Measurements from ENCODE around the gene TRIM31. TPM values are rescaled to one million over a fixed set of nuclear protein-coding genes. Genes with fewer than 3 reads are reported as not detected.
"Not testable (repeated sequence)": the region's sequence is repeated elsewhere in the genome, so short reads cannot be mapped to it uniquely, and the experiment has no call there.

Gene TRIM31
- total RNA-seq, 2 experiments from 2014 or later = not detected

- ChIA-PET CTCF (interaction anchor here (3.0 kb wide), 1 partner anchor 13 kb away, joined by 15 read pairs; no protein-coding TSS in a partner anchor), POLR2A (no interaction called here)
- H3K9me3 Mint-ChIP-seq (ENCODE audit: low read depth) = no peaks in the 10 kb centered on the region
- DNase-seq = no peak
- no peak overlapping the region for H3K4me3 Mint-ChIP-seq
- no peaks in the 10 kb centered on the region for H3K4me1 Mint-ChIP-seq
- intact Hi-C loops (cut with DNase I, micrococcal nuclease) = no loop called here
- no peaks in the 10 kb centered on the region for H3K36me3 Mint-ChIP-seq (ENCODE audit: low read depth)
- no peak overlapping the region for H3K27ac Mint-ChIP-seq
- H3K27me3 Mint-ChIP-seq = peaks cover 32% of the 10 kb centered on the region
- ATAC-seq = no peak
Measured at GRCh38 chr6:30144811-30145210, 31.9 kb upstream of the TRIM31 start.

GRCh38 chr6:30143780-30144179 is 30.9 kb upstream of the TRIM31 start:
- ATAC-seq (no peak), DNase-seq (no peak)
- Mint-ChIP-seq H3K27ac (no peak overlapping the region), H3K27me3 (peaks cover 37% of the 10 kb centered on the region), H3K4me1 (no peaks in the 10 kb centered on the region), H3K9me3 (ENCODE audit: low read depth) (no peaks in the 10 kb centered on the region), H3K36me3 (ENCODE audit: low read depth) (no peaks in the 10 kb centered on the region), H3K4me3 (no peak overlapping the region)
- POLR2A ChIA-PET = no interaction called here
- intact Hi-C loops (cut with DNase I, micrococcal nuclease) = no loop called here
- CTCF ChIA-PET = interaction anchor here (0.6 to 3.0 kb wide), 4 partner anchors 12 to 52 kb away, joined by 4 to 15 read pairs (median 6); no protein-coding TSS in a partner anchor

GRCh38 chr6:30142665-30143064 is 29.8 kb upstream of the TRIM31 start:
- intact Hi-C loops (cut with DNase I, micrococcal nuclease) = no loop called here
- ChIA-PET CTCF (interaction anchor here (1.1 to 1.8 kb wide), 4 partner anchors 9 to 39 kb away, joined by 4 to 6 read pairs (median 6); no protein-coding TSS in a partner anchor), POLR2A (no interaction called here)
- H3K27ac Mint-ChIP-seq = no peak overlapping the region
- ATAC-seq (no peak), DNase-seq (no peak)
- H3K4me3 Mint-ChIP-seq = no peak overlapping the region
- no peaks in the 10 kb centered on the region for H3K4me1 Mint-ChIP-seq
- no peaks in the 10 kb centered on the region for H3K36me3 Mint-ChIP-seq (ENCODE audit: low read depth)
- H3K9me3 Mint-ChIP-seq (ENCODE audit: low read depth) = no peaks in the 10 kb centered on the region
- H3K27me3 Mint-ChIP-seq = peaks cover 37% of the 10 kb centered on the region

GRCh38 chr6:30140240-30140639 is 27.4 kb upstream of the TRIM31 start:
- POLR2A ChIA-PET; DNase-seq; H3K27ac Mint-ChIP-seq; CTCF ChIA-PET; H3K4me1 Mint-ChIP-seq; H3K9me3 Mint-ChIP-seq (ENCODE audit: low read depth); H3K4me3 Mint-ChIP-seq; ATAC-seq; intact Hi-C loops (cut with DNase I, micrococcal nuclease); H3K36me3 Mint-ChIP-seq (ENCODE audit: low read depth): not testable (repeated sequence)
- peaks cover 42% of the 10 kb centered on the region for H3K27me3 Mint-ChIP-seq

DNA sequence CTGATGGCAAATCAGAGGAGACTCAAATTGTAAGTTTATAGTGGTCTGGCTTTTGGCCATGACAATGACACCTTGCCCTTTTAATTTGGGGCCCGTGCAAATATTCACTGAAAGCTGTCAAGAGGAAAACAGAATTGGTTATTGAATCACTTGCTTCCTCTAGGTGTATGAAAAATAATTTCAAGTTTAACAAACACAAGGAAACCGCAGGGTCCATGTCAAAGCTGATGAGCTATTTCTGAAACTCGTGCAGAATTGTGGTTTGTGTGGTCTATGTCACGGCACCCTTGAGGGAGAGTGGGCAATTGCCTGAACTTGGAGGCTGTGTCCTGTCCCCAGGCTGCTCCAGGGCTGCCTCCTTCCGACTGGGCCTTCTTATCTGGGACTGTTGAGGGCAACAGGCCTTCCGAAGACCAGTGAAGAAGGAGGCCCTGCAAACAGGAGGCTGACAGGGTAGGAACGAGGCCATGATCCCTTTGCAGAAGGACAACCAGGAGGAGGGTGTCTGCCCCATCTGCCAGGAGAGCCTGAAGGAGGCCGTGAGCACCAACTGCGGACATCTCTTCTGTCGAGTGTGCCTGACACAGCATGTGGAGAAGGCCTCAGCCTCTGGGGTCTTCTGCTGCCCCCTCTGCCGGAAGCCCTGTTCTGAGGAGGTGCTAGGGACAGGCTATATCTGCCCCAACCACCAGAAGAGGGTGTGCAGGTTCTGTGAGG is 23.8 kb upstream of the TRIM31 start:
- ChIA-PET POLR2A (no interaction called here), CTCF (interaction anchor here (2.2 kb wide), 1 partner anchor 32 kb away, joined by 10 read pairs; no protein-coding TSS in a partner anchor)
- Mint-ChIP-seq H3K27me3 (peaks cover 40% of the 10 kb centered on the region), H3K36me3 (ENCODE audit: low read depth) (no peaks in the 10 kb centered on the region), H3K9me3 (ENCODE audit: low read depth) (no peaks in the 10 kb centered on the region), H3K27ac (no peak overlapping the region), H3K4me3 (no peak overlapping the region), H3K4me1 (peaks cover 6% of the 10 kb centered on the region)
- peak; percentile 47 for ATAC-seq
- peak; percentile 18 for DNase-seq
- intact Hi-C loops (cut with DNase I, micrococcal nuclease) = no loop called here

DNA sequence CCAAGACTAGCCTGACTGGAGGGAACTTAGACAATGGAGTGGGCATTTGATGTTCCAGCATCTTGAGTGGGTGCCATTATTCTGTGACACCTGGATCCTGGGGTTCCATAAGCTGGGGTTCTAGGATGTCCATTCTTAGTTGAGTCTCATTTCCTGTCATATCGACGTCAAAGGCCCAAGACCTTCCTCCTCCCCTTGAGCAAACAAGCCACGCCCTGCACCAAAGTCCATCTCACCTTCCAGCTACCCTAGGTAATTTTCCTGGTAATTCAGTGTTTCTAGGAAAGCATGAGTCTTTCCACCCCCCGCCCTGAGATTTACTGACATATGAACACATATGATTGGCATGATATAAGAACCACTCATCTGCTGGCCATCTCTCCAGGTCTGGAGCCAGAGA is 22.9 kb upstream of the TRIM31 start, which contains the start of gene TRIM40:
TSS of gene TRIM40 (plus strand) at position 384 of the 400 bp plus-strand sequence. CDS start 897 bp downstream, outside the sequence.
- Mint-ChIP-seq H3K27me3 (peaks cover 43% of the 10 kb centered on the region), H3K4me1 (peaks cover 10% of the 10 kb centered on the region), H3K9me3 (ENCODE audit: low read depth) (no peaks in the 10 kb centered on the region), H3K4me3 (no peak within 1 kb of the TSS), H3K36me3 (ENCODE audit: low read depth) (no peaks in the 10 kb centered on the region), H3K27ac (no peak within 1 kb of the TSS)
- ATAC-seq (no peak), DNase-seq (no peak)
- CTCF ChIA-PET = interaction anchor here (0.7 to 2.2 kb wide), 2 partner anchors 27 to 31 kb away, joined by 3 to 10 read pairs; no protein-coding TSS in a partner anchor
- intact Hi-C loops (cut with DNase I, micrococcal nuclease) = no loop called here
- POLR2A ChIA-PET = no interaction called here

GRCh38 chr6:30135147-30135546 is 22.3 kb upstream of the TRIM31 start:
- CTCF ChIA-PET = interaction anchor here (1.0 to 2.2 kb wide), 2 partner anchors 9 to 31 kb away, joined by 3 to 10 read pairs; no protein-coding TSS in a partner anchor
- Mint-ChIP-seq H3K4me3 (no peak overlapping the region), H3K9me3 (ENCODE audit: low read depth) (no peaks in the 10 kb centered on the region), H3K36me3 (ENCODE audit: low read depth) (no peaks in the 10 kb centered on the region), H3K4me1 (peaks cover 16% of the 10 kb centered on the region), H3K27ac (no peak overlapping the region), H3K27me3 (peaks cover 47% of the 10 kb centered on the region)
- no peak for DNase-seq
- POLR2A ChIA-PET = no interaction called here
- intact Hi-C loops (cut with DNase I, micrococcal nuclease) = no loop called here
- ATAC-seq = no peak

DNA sequence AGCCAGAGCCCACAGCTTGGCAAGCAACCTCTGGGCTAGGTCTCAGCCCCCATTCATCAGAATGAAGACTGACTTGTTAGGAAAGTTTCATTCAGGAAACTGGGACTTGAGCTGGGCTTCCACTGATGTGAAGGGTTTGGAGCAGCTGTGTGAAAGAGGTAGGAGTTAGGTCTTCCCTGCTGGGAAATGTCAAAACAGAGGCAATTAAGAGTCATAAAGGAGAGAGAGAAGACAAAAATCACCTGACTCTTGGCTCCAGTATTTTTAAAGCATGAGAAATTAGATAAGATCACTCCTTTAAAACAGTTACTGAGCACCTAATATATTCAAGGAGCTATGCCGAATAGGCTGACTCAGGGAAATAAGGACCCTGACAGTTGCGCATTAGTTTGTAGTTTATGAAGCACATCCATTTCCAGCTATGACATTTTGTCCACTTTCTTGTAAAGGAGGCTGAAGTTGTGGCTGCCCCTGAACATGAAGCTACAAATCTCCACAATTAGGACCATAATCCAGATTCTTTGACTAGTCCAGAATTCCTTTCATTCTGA is 19.1 kb upstream of the TRIM31 start:
- ChIA-PET CTCF (interaction anchor here (0.5 to 6.0 kb wide), 18 partner anchors 13 to 522 kb away, joined by 3 to 244 read pairs (median 5); no protein-coding TSS in a partner anchor), POLR2A (interaction anchor here (0.7 kb wide), 1 partner anchor 29 kb away, joined by 3 read pairs; no protein-coding TSS in a partner anchor)
- Mint-ChIP-seq H3K4me1 (peaks cover 29% of the 10 kb centered on the region), H3K27me3 (peaks cover 58% of the 10 kb centered on the region), H3K4me3 (no peak overlapping the region), H3K36me3 (ENCODE audit: low read depth) (no peaks in the 10 kb centered on the region), H3K27ac (no peak overlapping the region), H3K9me3 (ENCODE audit: low read depth) (no peaks in the 10 kb centered on the region)
- DNase-seq (no peak), ATAC-seq (no peak)
- intact Hi-C loops (cut with DNase I, micrococcal nuclease) = loop anchor here (1.0 to 5.0 kb wide), 6 partner anchors 29 to 285 kb away; partner anchors contain the start of gene PPP1R11 (in 1 of the 2)

GRCh38 chr6:30130887-30131862 is 18.3 kb upstream of the TRIM31 start:
- H3K4me3 Mint-ChIP-seq = no peak overlapping the region
- intact Hi-C loops (cut with DNase I, micrococcal nuclease) = loop anchor here (1.0 to 5.0 kb wide), 6 partner anchors 28 to 284 kb away; partner anchors contain the start of gene PPP1R11 (in 1 of the 2)
- H3K27ac Mint-ChIP-seq = no peak overlapping the region
- CTCF ChIA-PET = interaction anchor here (0.6 to 6.0 kb wide), 35 partner anchors 8 to 1785 kb away, joined by 3 to 244 read pairs (median 4); partner anchors contain the start of genes POLR1H and TRIM26
- POLR2A ChIA-PET = no interaction called here
- no peaks in the 10 kb centered on the region for H3K9me3 Mint-ChIP-seq (ENCODE audit: low read depth)
- peaks cover 27% of the 10 kb centered on the region for H3K4me1 Mint-ChIP-seq
- DNase-seq (peak; percentile 79), ATAC-seq (peak; percentile 90)
- H3K27me3 Mint-ChIP-seq = peaks cover 62% of the 10 kb centered on the region
- H3K36me3 Mint-ChIP-seq (ENCODE audit: low read depth) = no peaks in the 10 kb centered on the region

GRCh38 chr6:30130179-30130679 is 17.3 kb upstream of the TRIM31 start:
- Mint-ChIP-seq H3K27me3 (peaks cover 60% of the 10 kb centered on the region), H3K4me3 (no peak overlapping the region), H3K4me1 (peaks cover 24% of the 10 kb centered on the region), H3K9me3 (ENCODE audit: low read depth) (no peaks in the 10 kb centered on the region), H3K27ac (no peak overlapping the region), H3K36me3 (ENCODE audit: low read depth) (no peaks in the 10 kb centered on the region)
- no peak for ATAC-seq
- ChIA-PET CTCF (interaction anchor here (0.7 to 6.0 kb wide), 20 partner anchors 8 to 431 kb away, joined by 3 to 244 read pairs (median 4); partner anchors contain the start of gene POLR1H), POLR2A (no interaction called here)
- intact Hi-C loops (cut with DNase I, micrococcal nuclease) = loop anchor here (2.0 to 5.0 kb wide), 4 partner anchors 39 to 283 kb away; partner anchors contain the start of gene PPP1R11 (in 1 of the 2)
- no peak for DNase-seq

All from activated CD4-positive, alpha-beta T cell treated with anti-CD3 and anti-CD28 coated beads for 36 hours (primary cell).